ENCODE data around the gene WDR27. TPM values are rescaled to one million over a fixed set of nuclear protein-coding genes. Genes with fewer than 3 reads are reported as not detected.
"Not testable (repeated sequence)": the region's sequence is repeated elsewhere in the genome, so short reads cannot be mapped to it uniquely, and the experiment has no call there.

WDR27 gene
- total RNA-seq, 1 donor from 2014 or later, result 128 TPM

GRCh38 chr6:169441292-169441691 is 260.5 kb downstream of the WDR27 start:
- no peak for DNase-seq (ENCODE audit: low spot score in 2 of 2, unreplicated experiment in 2 of 2)
- H3K27ac Mint-ChIP-seq, result no peak overlapping the region
- H3K36me3 Mint-ChIP-seq, result no peaks in the 10 kb centered on the region
- TF ChIP-seq CTCF (IDR thresholded peaks at IDR 0.05; ENCODE audit: unreplicated experiment), result no peak
- H3K27me3 Mint-ChIP-seq (ENCODE audit: low read depth), result no peaks in the 10 kb centered on the region
- H3K4me3 Mint-ChIP-seq, result no peak overlapping the region
- no peaks in the 10 kb centered on the region for H3K4me1 Mint-ChIP-seq
- H3K9me3 Mint-ChIP-seq, result no peaks in the 10 kb centered on the region

- TF ChIP-seq CTCF (IDR thresholded peaks at IDR 0.05; ENCODE audit: unreplicated experiment), result no peak
- no peaks in the 10 kb centered on the region for H3K27me3 Mint-ChIP-seq (ENCODE audit: low read depth)
Observed at GRCh38 chr6:169439710-169440109, 262.1 kb downstream of the WDR27 start.

GRCh38 chr6:169434554-169434953 is 267.3 kb downstream of the WDR27 start:
- DNase-seq (ENCODE audit: low spot score in 2 of 2, unreplicated experiment in 2 of 2); H3K36me3 Mint-ChIP-seq; H3K4me1 Mint-ChIP-seq; H3K27me3 Mint-ChIP-seq (ENCODE audit: low read depth); H3K4me3 Mint-ChIP-seq; H3K27ac Mint-ChIP-seq: not testable (repeated sequence)
- H3K9me3 Mint-ChIP-seq, result peaks cover 43% of the 10 kb centered on the region

More at GRCh38 chr6:169439710-169440109, 262.1 kb downstream of the WDR27 start:
- Mint-ChIP-seq H3K36me3 (no peaks in the 10 kb centered on the region), H3K9me3 (peaks cover 7% of the 10 kb centered on the region), H3K27ac (no peak overlapping the region), H3K4me3 (no peak overlapping the region), H3K4me1 (no peaks in the 10 kb centered on the region)
- DNase-seq (ENCODE audit: low spot score in 2 of 2, unreplicated experiment in 2 of 2), result no peak

GRCh38 chr6:169429001-169429400 is 272.8 kb downstream of the WDR27 start:
- peaks cover 31% of the 10 kb centered on the region for H3K9me3 Mint-ChIP-seq
- peaks cover 16% of the 10 kb centered on the region for H3K4me1 Mint-ChIP-seq
- no peak overlapping the region for H3K4me3 Mint-ChIP-seq
- TF ChIP-seq CTCF (IDR thresholded peaks at IDR 0.05; ENCODE audit: unreplicated experiment), result no peak
- no peak for DNase-seq (ENCODE audit: low spot score in 2 of 2, unreplicated experiment in 2 of 2)
- H3K27me3 Mint-ChIP-seq (ENCODE audit: low read depth), result no peaks in the 10 kb centered on the region
- H3K36me3 Mint-ChIP-seq, result peaks cover 10% of the 10 kb centered on the region
- no peak overlapping the region for H3K27ac Mint-ChIP-seq

- peaks cover 16% of the 10 kb centered on the region for H3K4me1 Mint-ChIP-seq
- DNase-seq (ENCODE audit: low spot score in 2 of 2, unreplicated experiment in 2 of 2), result no peak
- peaks cover 10% of the 10 kb centered on the region for H3K36me3 Mint-ChIP-seq
- peaks cover 29% of the 10 kb centered on the region for H3K9me3 Mint-ChIP-seq
- H3K27me3 Mint-ChIP-seq (ENCODE audit: low read depth), result no peaks in the 10 kb centered on the region
- no peak overlapping the region for H3K4me3 Mint-ChIP-seq
- TF ChIP-seq CTCF (IDR thresholded peaks at IDR 0.05; ENCODE audit: unreplicated experiment), result no peak
- peak overlapping the region; percentile 95 for H3K27ac Mint-ChIP-seq
Observed at GRCh38 chr6:169428532-169428931, 273.3 kb downstream of the WDR27 start.

- H3K4me3 Mint-ChIP-seq, result peak overlapping the region; percentile 46
- peaks cover 27% of the 10 kb centered on the region for H3K9me3 Mint-ChIP-seq
- H3K36me3 Mint-ChIP-seq, result peaks cover 10% of the 10 kb centered on the region
- H3K4me1 Mint-ChIP-seq, result peaks cover 16% of the 10 kb centered on the region
- DNase-seq (ENCODE audit: low spot score in 2 of 2, unreplicated experiment in 2 of 2), result no peak
- no peak for TF ChIP-seq CTCF (IDR thresholded peaks at IDR 0.05; ENCODE audit: unreplicated experiment)
- peak overlapping the region; percentile 95 for H3K27ac Mint-ChIP-seq
- no peaks in the 10 kb centered on the region for H3K27me3 Mint-ChIP-seq (ENCODE audit: low read depth)
Observed at GRCh38 chr6:169427856-169428255, 274.0 kb downstream of the WDR27 start.

Data from mesothelial cell of epicardium (in vitro differentiated cells).